ENCODE measurements around the gene ABR.
"Not testable (repeated sequence)": the region's sequence is repeated elsewhere in the genome, so short reads cannot be mapped to it uniquely, and the experiment has no call there.

The ABR gene

GRCh38 chr17:1047879-1048470 lies 131.8 kb downstream of the ABR start:
- no peak for DNase-seq (ENCODE audit: low spot score)

DNA sequence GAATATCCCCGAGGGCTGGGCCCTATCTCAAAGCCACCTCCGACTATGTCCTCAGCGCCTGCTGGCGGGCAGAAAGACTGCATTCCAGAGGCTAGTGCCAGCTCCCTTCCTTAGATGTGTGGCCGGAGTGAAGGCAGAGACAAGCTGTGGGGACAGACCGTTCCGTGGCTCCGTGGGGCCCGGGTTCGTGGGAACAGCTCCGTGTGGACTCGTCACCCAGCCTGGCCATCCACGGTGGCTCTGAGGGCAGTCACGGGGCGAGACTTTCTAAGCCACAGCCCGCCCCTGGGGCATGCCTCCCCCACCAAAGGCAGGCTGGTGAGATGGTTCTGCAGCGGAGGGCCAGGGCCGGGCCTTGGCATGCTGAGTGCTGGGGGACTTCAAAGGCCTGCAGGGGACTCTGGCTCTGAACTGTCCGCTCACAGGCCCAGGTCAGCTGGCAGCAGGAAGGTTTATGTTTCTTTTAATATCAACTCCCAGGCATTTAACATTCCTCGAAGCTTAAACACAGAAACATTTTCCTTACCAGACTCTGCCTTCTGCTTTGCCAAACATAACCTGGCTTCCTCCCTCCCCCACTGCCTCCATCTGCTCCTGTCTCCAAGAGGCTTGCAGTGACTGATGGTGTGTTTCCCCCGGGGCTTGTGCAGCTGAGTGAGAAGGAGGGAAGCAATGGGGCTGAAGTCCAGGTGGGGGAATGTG lies 132.5 kb downstream of the ABR start:
- no peak for DNase-seq (ENCODE audit: low spot score)

- DNase-seq (ENCODE audit: low spot score), result no peak
Measured at GRCh38 chr17:1045456-1045855, 134.3 kb downstream of the ABR start.

DNA sequence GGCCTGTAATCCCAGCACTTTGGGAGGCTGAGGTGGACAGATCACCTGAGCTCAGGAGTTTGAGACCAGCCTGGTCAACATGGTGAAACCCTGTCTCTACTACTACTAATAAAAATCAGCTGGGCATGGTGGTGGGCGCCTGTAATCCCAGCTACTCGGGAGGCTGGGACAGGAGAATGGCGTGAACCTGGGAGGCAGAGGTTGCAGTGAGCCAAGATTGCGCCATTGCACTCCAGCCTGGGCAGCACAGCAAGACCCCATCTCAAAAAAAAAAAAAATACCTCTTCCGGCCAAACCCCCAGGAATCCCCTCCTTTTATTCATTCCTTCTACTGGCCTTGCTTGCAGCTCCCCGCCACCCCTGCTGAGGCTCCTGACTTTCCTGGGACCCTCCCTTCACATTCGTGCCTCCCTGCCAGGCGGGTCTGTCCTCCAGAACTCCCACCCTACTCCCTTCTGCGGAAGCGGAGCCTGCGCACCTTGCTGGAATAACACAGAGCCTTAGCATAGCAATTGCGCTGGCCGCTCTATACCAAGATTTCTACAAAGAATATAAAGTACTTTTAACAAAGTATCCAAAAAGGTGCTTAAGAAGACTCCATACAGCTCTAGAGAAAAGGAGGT lies 135.3 kb downstream of the ABR start:
- not testable (repeated sequence) for DNase-seq (ENCODE audit: low spot score)

DNA sequence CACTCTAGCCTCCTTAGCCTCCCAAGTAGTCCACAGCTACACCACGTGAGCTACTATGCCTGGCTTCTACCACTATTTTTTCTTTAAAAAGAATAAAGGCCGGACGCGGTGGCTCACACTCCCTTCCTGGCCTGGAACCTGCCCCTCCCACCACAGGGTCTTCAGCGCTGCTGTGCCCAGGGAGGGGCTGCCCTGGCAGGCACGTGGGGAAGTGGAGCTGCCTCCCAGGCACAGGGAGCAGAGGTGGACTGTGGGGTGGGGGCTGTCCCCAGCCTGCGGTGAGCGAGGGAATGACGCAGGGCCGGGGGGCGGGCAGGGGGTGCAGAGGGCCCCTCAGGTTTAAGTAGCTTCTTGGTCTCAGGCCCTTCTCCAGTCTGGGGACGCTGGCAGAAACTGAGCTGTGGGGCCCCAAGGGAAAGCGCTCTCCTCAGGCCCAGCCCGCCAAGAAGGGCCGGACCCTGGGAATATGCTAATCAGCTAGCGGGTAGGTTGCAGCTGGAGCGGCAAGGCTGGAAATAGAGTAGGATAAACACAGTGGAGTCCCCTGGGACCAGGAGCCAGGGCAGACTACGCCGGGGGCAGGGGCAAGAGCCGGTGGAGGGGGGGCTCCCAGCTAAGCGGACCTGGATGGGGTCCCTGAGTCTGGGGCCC lies 136.1 kb downstream of the ABR start:
- no peak for DNase-seq (ENCODE audit: low spot score)

DNA sequence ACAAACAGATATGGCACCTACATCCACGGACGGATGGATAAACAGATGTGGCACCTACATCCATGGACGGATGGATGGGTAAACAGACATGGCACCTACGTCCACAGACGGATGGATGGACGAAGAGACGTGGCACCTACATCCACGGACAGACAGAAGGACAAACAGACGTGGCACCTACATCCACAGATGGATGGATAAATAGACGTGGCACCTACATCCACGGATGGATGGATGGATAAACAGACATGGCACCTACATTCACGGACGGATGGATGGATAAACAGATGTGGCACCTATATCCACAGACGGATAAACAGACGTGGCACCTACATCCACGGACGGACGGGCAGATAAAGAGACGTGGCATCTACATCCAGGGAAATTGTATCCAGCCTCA lies 137.3 kb downstream of the ABR start:
- DNase-seq (ENCODE audit: low spot score), result no peak

- no peak for DNase-seq (ENCODE audit: low spot score)
Measured at GRCh38 chr17:1041746-1042145, 138.0 kb downstream of the ABR start.

- DNase-seq (ENCODE audit: low spot score), result peak; percentile 41
Measured at GRCh38 chr17:1040216-1040600, 139.6 kb downstream of the ABR start.

DNA sequence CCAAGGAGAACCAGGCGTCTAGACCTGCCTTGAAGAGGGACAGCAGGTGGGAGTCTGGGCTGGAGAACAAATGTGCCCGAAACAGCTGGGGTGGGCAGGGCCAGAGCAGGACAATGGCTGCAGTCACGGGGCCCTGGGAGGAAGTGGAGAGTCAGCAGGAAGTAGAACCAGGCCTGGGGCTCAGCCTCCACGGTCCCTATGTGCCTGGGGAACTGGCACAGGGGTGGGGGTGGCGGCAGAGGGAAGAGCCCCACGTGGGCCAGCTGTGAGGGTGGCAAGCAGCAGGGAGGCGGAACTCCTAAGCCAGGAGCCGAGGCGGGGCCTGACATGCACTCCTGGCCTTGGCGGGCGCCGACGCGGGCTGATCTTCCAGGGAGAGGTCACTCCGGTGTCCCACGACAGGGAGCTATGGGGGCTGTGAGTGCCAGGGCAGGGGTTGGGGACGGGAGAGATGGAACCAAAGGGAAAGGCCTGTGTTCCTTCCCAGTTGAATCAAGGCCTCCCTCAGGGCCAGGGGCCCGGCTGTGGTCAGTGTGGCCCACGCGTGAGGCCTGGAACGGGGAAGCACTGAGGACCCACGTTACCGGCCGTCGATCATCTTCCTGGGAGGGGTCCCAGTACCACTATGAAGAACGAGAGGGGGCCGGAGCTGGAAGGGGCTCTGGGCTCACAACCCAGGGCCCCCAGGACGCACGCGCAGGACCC lies 140.1 kb downstream of the ABR start:
- peak; percentile 36 for DNase-seq (ENCODE audit: low spot score)

- DNase-seq (ENCODE audit: low spot score), result no peak
Measured at GRCh38 chr17:1039123-1039507, 140.7 kb downstream of the ABR start.

GRCh38 chr17:1038459-1039122 lies 141.2 kb downstream of the ABR start:
- no peak for DNase-seq (ENCODE audit: low spot score)

GRCh38 chr17:1037238-1037879 lies 142.4 kb downstream of the ABR start:
- no peak for DNase-seq (ENCODE audit: low spot score)

GRCh38 chr17:1036845-1037237 lies 142.9 kb downstream of the ABR start:
- no peak for DNase-seq (ENCODE audit: low spot score)

DNA sequence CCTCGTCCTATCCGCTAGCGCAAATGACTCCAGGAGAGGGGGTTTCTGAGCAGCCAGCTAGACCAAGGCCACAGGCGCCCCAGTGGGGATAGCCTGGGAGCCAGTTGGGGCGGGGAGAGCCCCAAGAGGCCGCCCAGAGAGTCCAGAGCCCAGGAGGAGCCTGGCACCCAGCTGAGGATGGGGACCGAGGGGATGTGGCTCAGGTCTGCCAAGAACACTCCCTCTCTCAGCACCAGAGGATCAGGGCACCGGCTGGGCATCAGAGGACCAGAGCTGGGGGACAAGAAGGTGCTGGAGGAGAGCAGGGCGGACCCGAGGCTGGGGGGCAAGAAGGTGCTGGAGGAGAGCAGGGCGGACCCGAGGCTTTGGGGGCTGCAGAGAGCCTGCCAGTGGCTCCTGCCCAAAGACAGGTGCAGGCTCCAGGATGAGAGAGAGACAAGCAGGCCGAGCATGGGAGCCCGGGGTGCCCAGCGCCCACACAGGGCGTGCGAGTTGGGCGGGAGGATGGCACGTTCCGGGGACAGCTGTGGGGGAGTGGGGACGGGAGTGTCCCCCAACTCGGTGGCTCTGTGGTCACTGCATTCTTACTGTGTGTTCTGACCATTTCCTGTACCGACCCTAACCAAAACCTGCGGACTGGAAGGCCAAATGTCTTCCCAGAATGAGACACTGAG lies 143.5 kb downstream of the ABR start:
- no peak for DNase-seq (ENCODE audit: low spot score)

DNA sequence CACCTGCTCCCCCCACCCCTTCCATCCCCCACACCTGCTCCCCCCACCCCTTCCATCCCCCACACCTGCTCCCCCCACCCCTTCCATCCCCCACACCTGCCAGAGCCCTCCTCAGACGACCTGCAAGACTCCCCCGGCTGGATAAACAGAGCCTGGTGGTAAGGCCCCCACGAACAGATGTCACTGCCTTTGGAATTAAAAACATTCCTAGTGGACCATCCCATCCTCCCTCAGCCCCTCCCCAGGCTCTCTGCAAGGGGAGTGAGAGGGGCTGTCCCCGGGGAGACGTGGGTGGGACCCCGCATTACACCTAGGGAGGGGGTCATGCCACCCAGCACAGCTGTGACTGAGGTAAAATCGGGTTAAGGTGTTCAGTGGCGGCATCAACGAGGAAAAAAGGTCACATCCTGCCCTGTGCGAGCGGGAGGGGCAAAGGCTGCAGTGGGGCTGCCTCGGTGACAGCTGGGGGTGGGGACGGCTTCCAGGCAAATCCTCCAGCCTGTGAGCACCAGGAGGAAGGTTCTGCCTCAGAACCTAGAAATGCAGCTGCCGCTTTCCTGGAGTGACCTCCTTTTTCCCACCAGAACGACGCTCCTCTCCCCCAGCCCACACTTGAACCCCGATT lies 144.1 kb downstream of the ABR start:
- DNase-seq (ENCODE audit: low spot score), result peak; percentile 10

DNA sequence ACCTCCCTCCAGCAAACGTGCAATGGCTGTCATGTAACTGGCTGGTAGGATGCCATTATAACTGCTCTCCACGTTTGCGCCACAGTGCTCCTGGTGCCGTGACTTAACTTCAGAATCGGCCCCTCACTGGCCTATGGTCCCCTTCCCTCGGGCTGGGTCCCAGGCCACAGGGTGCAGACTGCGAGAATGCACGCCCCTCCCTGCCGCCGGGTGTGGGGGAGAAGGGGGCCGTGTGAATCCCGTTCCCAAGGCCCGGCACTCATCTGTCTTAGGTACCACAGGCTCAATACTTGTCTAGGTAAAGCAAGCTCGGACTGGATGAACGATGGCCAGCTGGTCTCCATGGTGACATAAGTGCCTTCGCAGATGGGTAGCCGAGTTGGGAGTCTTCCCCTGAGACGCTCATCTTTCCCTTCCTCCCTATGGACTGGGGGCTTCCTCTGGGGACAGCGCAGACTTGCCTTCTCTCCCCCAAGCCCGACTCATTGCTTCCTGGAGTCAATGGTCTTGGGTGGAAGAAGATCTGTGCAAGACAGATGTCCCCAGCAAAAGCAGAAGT lies 145.1 kb downstream of the ABR start:
- DNase-seq (ENCODE audit: low spot score), result no peak

DNA sequence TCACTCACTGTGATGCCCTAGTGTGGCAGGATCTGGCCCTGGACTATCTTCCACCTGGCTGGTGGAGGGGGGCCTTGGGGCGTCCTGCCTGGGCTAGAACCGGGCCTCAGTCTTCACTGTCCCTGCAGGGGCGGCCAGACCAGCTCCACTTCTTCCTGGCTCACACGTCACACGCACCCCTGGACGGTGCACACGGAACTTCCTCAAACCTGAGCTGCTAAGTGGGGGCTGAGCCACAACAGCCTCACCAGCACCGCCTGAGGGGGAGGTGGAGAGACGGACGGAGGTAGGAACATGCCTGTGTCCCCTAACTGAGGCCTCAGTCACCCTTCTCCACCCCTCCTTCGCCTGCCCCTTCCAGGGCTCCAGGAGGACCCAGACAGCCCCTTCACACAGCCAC lies 146.3 kb downstream of the ABR start:
- no peak for DNase-seq (ENCODE audit: low spot score)

GRCh38 chr17:1032391-1032790 lies 147.4 kb downstream of the ABR start:
- no peak for DNase-seq (ENCODE audit: low spot score)

GRCh38 chr17:1031711-1032110 lies 148.1 kb downstream of the ABR start:
- peak; percentile 60 for DNase-seq (ENCODE audit: low spot score)

Measured in AG08395 (cell line).